Subcutaneous adipose tissue (tissue), 4 donors: Measurements from ENCODE around the gene C15orf61. TPM values are rescaled to one million over a fixed set of nuclear protein-coding genes. Genes with fewer than 3 reads are reported as not detected.

Experiments
- total RNA-seq, 4 donors: library from RNA; depleted of rRNA; stranded (reverse); fragments of >200 nt; gene quantifications; one replicate each; pipeline ENCODE4 v1.1.0, GENCODE V29; 2016
- TF ChIP-seq, protein P1 (sequence below): fragments of 450-650 bp; IDR thresholded peaks from one replicate; pipeline ENCODE4 v1.5.1; 2016; ENCODE audit warnings: low read depth, mild to moderate bottlenecking, control low read depth, antibody characterized with exemption, moderate library complexity

C15orf61 gene
- total RNA-seq, 4 donors from 2014 or later: 7.2 to 12.8 (median 9.0) TPM

DNA sequence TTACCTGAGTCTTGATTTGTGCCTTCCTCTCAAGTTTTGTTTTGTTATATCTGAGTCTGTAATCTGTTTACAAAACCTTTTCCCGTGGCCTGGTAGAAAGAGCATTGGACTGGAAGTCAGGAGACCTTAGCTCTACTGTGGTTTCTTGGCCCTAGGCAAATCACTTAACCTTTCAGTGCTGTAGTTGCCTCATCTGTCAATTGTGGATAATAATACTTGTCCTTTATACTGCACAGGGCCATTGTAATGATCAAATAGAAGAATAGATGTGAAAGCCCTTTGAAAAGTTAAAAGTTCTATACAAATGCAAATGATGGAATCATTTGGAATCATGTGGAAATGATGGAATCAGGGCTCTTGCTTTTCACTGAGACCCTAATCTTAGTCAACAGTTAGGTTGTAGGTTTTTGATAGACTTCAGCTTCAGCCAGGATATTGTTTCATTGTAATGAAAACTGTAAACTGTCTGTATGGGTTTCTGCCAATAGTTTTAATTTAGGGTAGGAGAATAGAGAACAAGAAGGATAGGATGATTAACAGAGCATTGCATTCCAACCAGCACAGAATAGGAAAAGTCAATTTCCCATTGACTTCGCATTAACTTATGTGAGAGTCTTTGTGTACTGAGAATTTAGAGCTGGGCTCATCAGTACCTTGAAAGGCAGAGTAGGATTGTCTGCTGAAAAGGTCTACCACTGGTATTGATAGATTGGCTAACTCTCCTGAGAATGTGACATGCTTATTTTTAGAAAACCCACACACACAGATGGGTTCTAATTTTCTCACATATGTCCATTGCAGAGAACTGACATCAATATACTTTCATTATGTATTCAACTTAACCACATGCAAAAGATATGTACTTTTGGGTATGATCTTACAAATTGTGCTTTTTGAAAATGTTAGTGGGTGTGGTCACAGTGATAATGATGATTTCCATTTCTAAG, 43.4 kb downstream of the C15orf61 start:
- TF ChIP-seq, protein P1, sequence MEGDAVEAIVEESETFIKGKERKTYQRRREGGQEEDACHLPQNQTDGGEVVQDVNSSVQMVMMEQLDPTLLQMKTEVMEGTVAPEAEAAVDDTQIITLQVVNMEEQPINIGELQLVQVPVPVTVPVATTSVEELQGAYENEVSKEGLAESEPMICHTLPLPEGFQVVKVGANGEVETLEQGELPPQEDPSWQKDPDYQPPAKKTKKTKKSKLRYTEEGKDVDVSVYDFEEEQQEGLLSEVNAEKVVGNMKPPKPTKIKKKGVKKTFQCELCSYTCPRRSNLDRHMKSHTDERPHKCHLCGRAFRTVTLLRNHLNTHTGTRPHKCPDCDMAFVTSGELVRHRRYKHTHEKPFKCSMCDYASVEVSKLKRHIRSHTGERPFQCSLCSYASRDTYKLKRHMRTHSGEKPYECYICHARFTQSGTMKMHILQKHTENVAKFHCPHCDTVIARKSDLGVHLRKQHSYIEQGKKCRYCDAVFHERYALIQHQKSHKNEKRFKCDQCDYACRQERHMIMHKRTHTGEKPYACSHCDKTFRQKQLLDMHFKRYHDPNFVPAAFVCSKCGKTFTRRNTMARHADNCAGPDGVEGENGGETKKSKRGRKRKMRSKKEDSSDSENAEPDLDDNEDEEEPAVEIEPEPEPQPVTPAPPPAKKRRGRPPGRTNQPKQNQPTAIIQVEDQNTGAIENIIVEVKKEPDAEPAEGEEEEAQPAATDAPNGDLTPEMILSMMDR: no peak

DNA sequence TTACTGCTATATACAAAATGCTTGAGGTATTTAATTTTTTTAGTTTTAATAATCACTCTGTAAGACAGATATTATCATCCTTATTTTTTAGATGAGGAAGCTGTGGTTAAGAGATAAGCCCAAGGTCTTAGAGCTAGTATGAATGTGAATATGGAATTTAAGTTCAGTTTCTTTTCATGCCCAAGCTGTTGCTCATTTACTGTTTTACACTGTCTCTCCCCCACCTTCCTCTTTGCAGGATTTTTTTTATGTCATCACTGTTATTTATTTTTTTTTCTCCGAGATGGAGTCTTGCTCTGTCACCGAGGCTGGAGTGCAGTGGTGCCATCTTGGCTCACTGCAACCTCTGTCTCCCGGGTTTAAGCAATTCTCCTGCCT, 44.0 kb downstream of the C15orf61 start:
- TF ChIP-seq, protein P1: no peak

DNA sequence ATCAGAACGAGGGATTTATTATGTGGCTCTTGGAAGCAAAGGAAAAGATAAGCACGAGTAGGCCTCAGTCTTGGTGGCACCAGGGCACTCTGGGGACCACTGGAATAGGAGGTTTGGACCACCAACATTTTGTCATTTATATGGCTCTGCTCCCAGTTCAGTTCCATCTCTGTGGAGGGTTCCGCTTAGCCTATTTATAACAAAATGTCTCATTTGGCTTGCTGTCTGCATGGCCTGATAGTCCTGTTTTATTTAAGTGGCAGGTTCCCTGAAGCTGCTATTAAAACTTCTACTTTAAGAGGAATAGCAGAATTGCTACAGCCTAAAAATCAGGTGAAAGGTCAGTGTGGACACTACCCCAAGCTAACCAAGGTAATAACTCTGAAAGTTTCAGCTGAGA, 48.7 kb downstream of the C15orf61 start:
- TF ChIP-seq, protein P1: no peak

DNA sequence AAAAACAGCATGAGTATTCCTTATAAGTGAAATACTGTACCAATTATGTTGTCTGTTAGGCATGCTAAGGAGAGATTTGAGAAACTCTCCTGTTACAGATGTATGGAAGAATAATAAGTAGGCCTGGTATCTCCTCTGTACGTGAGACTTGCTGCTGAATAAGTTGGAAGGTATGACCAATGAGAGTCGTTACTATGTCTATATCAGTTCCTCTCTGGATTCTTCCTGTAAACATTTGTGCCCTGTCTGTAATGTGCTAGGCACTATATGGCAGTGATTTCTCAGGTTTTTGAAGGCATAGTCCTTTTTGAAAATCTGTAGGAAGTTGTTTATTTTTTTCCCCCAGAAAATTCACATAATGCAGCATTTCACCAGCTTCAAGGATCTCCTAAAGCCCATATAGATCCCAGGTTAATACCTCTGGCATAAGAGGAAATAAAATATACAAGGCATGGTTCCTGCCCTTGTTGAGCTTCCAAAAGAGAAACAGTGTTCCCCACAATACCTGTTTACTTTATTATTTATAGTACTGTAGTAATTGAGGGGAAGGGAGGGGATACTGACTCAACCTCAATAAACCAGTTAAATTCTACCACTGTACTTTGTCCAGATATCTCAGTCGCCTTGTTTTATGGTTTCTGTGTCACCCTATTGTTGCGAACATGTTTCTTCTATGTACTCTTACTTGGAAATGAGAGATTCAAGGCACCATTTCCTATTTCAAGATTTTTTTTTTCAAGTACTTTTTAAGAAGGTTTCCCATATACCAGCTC, 50.1 kb downstream of the C15orf61 start:
- TF ChIP-seq, protein P1: no peak

DNA sequence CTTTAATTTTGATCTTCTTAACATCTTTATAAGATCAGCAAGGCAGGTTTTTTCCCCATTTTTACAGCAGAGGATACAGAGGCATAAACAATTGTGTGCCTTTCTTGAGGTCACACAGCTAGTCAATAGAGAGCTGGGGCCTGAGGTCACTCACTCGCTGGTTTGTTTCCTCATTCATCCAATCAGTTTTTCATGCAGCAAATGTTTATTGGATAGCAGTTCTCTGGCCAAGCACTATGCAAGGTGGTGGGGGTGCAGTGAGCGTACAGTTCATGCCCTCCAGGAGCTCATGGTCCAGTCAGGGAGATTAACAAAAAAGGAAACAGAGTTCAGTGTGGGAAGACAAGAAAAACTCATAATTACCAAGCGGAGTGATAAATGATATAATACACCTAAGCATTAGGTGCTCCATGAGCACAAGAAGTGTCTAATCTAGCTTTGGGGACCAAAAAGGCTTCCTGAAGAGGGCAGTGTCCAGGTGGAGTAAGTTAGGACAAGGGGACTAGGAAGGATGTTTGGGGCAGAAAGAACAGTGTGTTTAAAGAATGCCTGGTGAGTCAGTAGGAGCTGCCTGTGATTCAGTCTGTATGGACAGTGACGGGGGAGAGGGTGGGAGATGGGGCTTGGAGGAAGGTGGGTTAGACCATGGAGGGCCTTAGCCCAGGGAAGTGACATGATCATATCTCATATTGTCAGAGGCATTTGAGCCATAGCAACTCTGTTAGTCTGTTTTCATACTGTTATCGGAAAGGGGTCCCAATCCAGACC, 50.9 kb downstream of the C15orf61 start:
- TF ChIP-seq, protein P1: no peak

DNA sequence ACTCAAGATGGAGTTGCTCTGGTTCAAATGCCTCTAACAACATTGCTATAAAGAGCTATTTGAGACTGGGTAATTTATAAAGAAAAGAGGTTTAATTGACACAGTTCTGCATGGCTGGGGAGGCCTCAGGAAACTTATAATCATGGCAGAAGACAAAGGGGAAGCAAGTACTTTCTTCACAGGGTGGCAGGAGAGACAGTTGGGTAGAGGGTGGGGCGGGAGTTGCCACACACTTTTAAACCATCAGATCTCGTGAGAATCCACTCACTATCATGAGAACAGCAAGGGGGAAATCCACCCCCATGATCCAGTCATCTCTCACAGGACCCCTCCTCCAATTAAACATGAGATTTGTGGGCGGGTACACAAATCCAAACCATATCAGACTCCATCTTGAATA, 52.3 kb downstream of the C15orf61 start:
- TF ChIP-seq, protein P1: no peak

DNA sequence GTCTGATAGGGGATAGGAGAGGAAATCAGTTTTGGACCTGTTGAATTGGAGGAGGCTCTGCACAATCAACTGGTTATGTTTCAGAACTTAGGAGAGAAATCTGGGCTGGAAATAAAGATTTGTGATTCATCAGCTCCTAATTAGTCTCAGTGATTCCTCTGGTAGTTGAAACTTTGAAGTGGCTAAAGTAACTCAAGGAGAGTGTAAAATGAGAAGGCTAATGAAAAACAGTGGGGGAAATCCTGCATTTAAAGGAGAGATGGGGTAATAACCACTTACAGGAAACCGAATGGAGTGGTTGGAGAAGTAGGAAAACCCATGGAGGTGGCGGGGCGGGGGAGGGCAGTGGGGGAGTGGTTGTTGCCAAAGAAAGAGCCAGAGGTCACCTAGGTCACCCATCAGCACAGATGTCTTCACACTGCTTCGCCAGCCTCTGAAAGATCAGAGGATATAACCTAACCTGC, 54.1 kb downstream of the C15orf61 start:
- TF ChIP-seq, protein P1: no peak
